Fibroblast of skin of right quadriceps (primary cell): ENCODE measurements around the gene GFRA4.

Source experiments
- DNase-seq: peaks from one replicate; pipeline ENCODE4 v3.0.0-alpha.2; 2013

The GFRA4 gene

GRCh38 chr20:3614466-3614865 lies 48.7 kb downstream of the GFRA4 start:
- peak; percentile 58 for DNase-seq

- DNase-seq, result peak; percentile 55
Measured at GRCh38 chr20:3613821-3614440, 49.3 kb downstream of the GFRA4 start.

- peak; percentile 6 for DNase-seq
Measured at GRCh38 chr20:3612795-3613572, 50.2 kb downstream of the GFRA4 start.

GRCh38 chr20:3611901-3612300 lies 51.3 kb downstream of the GFRA4 start:
- DNase-seq, result no peak
